NT2/D1 (cell line): ENCODE results near the gene SLC2A6.

ENCODE experiments used
- SUZ12 ChIP-seq: IDR thresholded peaks from 2 replicates; pipeline ENCODE4 v1.6.1; 2011; ENCODE audit not compliant: insufficient read length, insufficient read depth; ENCODE audit errors: extremely low read depth
- YY1 ChIP-seq: IDR thresholded peaks from 2 replicates; pipeline ENCODE4 v1.6.1; 2011; ENCODE audit not compliant: insufficient read length, insufficient read depth
- ZNF274 ChIP-seq: IDR thresholded peaks from 2 replicates; pipeline ENCODE4 v1.6.1; 2011; ENCODE audit warnings: mild to moderate bottlenecking, low read depth, low read length

GRCh38 chr9:133509179-133510083, 30.5 kb upstream of the SLC2A6 start:
- TF ChIP-seq SUZ12 (no peak), YY1 (no peak), ZNF274 (no peak)
